Skin of body (tissue), 2 donors: ENCODE results near the gene WDR11. TPM values are rescaled to one million over a fixed set of nuclear protein-coding genes. Genes with fewer than 3 reads are reported as not detected.
"Not testable (repeated sequence)": the region's sequence is repeated elsewhere in the genome, so short reads cannot be mapped to it uniquely, and the experiment has no call there.

Experiments used
- DNase-seq: peaks from one replicate; lab custom pipeline; 2025; lab: John Stamatoyannopoulos, UW
- total RNA-seq: library from RNA; depleted of rRNA; stranded (reverse); fragments of >200 nt; gene quantifications from one replicate; pipeline ENCODE4 v1.2.3, GENCODE V29; 2014

Gene WDR11
- total RNA-seq, 1 donor from 2014 or later: 57.7 TPM

GRCh38 chr10:120838941-120839340, 12.2 kb upstream of the WDR11 start:
- DNase-seq: no peak

- DNase-seq: no peak
Measured at GRCh38 chr10:120841522-120842189, 9.5 kb upstream of the WDR11 start.

GRCh38 chr10:120854388-120854787, 3.2 kb downstream of the WDR11 start:
- DNase-seq: no peak

GRCh38 chr10:120861178-120861855, 10.2 kb downstream of the WDR11 start:
- DNase-seq: no peak

GRCh38 chr10:120873741-120874140, 22.6 kb downstream of the WDR11 start:
- DNase-seq: no peak

- DNase-seq: no peak
Measured at GRCh38 chr10:120883071-120883470, 31.9 kb downstream of the WDR11 start.

GRCh38 chr10:120887482-120887881, 36.3 kb downstream of the WDR11 start:
- DNase-seq: no peak

- DNase-seq: no peak
Measured at GRCh38 chr10:120891365-120891764, 40.2 kb downstream of the WDR11 start.

- no peak for DNase-seq
Measured at GRCh38 chr10:120894556-120894955, 43.4 kb downstream of the WDR11 start.

GRCh38 chr10:120897343-120897742, 46.2 kb downstream of the WDR11 start:
- DNase-seq: no peak

GRCh38 chr10:120905268-120905667, 54.1 kb downstream of the WDR11 start:
- DNase-seq: no peak

GRCh38 chr10:120917521-120918250, 66.5 kb downstream of the WDR11 start:
- no peak for DNase-seq

- DNase-seq: not testable (repeated sequence)
Measured at GRCh38 chr10:120923886-120924285, 72.7 kb downstream of the WDR11 start.

- no peak for DNase-seq
Measured at GRCh38 chr10:120926611-120927010, 75.4 kb downstream of the WDR11 start.

- DNase-seq: no peak
Measured at GRCh38 chr10:120927352-120927751, 76.2 kb downstream of the WDR11 start.

GRCh38 chr10:120929166-120929565, 78.0 kb downstream of the WDR11 start:
- no peak for DNase-seq

GRCh38 chr10:120931423-120931822, 80.3 kb downstream of the WDR11 start:
- peak; percentile 56 for DNase-seq

- no peak for DNase-seq
Measured at GRCh38 chr10:120931999-120932398, 80.8 kb downstream of the WDR11 start.

GRCh38 chr10:120938822-120939221, 87.7 kb downstream of the WDR11 start:
- no peak for DNase-seq

GRCh38 chr10:120940299-120940900, 89.2 kb downstream of the WDR11 start:
- no peak for DNase-seq

- no peak for DNase-seq
Measured at GRCh38 chr10:120941501-120941900, 90.3 kb downstream of the WDR11 start.

GRCh38 chr10:120942806-120943413, 91.7 kb downstream of the WDR11 start:
- peak; percentile 68 for DNase-seq
